Mesangial cell (primary cell): ENCODE measurements around the gene PLK5. TPM values are rescaled to one million over a fixed set of nuclear protein-coding genes. Genes with fewer than 3 reads are reported as not detected.

Source experiments
- total RNA-seq: library from RNA; depleted of rRNA; stranded (reverse); fragments of >200 nt; gene quantifications from 2 replicates; pipeline ENCODE4 v1.2.3, GENCODE V29; 2015

The PLK5 gene, protein sequence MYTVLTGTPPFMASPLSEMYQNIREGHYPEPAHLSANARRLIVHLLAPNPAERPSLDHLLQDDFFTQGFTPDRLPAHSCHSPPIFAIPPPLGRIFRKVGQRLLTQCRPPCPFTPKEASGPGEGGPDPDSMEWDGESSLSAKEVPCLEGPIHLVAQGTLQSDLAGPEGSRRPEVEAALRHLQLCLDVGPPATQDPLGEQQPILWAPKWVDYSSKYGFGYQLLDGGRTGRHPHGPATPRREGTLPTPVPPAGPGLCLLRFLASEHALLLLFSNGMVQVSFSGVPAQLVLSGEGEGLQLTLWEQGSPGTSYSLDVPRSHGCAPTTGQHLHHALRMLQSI
- 0.13 TPM in 1 of 2 replicates, not detected in the other for total RNA-seq

DNA sequence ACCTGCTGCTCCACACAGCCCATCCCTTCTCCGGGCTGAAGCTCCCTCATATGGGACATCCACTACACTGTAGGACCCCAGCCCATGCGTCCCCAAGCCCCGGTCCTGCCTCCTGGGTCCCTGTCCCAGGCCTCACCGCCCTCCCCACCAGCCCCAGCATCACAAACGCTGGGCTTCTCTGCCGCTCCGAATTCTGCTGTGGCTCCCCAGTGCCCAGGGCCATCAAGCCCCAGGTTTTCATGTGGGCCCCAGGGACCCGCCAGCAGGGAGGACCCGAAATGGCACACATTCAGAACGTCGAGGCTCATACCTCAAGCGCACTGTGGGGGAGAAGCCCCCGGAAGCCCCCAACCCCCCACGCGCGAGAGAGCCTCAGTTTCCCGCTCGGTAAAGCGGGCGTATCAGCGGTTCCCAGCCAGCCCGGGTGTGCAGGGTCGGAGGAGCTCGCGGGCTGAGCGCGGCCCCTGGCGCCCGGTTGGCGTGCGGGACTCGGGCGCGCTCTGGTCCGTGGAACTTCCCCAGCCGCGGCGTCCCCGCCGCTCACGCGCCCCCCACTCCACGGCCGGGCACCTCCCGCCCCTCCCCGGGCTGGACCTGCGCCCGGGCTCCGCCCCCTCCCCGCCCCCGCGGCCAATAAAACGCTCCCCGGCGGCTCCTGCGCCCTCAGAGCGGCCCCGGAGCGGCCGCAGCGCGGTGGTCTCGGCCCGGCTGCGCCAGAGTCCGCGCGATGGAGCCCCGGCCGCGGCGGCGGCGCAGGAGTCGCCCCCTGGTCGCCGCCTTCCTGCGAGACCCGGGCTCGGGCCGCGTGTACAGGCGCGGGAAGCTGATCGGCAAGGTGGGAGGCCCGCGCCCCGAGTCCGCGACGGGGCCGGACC, at the start of gene PLK5:
Gene PLK5 (plus strand): TSS at position 666 of the 875 bp plus-strand sequence. CDS start 2,920 bp downstream, outside the sequence.

DNA sequence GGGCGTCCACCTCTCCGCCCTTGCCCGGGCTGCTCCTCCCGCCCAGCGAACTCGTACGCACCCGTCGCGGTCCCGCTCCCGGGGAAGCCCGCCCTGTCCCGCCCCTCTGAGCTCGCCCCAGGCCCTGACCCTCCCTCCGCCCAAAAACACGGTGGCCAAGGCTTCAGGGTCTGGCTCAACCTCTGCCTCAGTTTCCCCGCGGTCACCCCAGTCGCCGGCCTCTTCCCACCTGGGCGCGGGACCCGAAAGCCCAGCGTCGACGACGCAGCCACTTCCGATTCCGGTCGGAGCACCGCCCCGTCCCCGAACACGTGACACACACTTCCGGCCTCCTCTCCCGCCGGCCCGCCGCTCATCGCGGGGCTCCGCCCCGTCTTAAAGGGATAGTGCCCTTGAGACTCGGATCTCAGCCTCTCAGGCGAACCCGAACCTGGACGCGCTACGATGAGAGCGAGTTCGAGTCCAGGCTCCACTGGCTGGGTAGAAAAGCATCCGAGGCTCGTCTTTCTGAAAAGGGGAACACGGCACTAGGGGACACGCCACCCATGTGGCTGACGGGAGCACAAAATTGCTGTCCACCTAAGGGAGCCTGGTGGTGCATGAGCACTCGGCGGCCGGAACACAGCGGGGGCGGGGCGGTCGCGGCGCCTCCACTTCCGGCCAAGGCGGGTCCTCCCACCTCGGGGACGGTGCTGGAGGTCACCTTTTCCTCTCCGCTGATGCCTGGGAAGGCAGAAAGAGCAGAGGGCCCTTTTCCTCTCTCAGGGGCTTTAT, 44.8 kb upstream of the PLK5 start, which contains the start of gene C19orf25:
Gene C19orf25 (minus strand): TSS at position 282 of the 774 bp plus-strand sequence. CDS start 312 bp downstream, outside the sequence.

DNA sequence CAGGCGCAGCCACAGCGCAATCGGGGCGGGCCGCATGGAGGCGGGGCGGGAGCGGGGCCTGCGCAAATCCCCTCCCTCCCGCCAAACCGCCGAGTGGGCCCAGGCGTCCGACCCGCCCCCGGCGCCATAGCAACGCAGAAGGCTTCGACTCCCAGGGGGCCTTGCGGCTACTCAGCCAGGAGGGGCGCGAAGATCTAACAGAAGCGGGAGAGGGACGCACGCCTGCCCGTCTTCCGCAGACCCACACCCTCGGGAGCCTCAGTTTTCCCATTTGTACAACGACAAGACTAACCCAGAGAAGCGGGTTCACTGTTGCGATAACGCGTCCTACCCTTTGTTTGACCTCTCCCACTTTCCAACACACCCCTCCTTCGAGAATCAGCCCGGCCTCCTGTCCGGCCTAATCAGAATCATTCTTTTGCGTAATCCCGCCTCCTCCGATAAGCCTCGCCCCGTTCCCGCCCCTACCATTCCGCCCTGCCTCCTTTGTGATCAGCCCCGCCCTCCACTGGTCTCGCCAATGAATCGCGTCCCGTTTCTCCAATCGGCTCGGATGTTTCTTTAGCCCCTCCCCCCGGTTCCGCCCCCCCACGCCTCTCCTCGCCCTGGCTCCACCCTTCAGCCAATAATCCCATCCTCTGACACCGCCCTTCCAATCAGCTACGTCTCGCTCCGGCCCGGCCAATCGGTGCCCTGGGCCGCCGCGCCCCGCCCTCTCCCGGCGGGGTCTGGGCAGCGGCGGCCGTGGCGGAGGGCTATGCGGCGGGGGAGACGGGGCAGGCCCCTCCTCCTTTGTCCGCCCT, 33.4 kb upstream of the PLK5 start, which contains the start of gene PCSK4:
Gene PCSK4 (minus strand): TSS at position 40 of the 803 bp plus-strand sequence. CDS start 4 bp downstream, at position 36.

DNA sequence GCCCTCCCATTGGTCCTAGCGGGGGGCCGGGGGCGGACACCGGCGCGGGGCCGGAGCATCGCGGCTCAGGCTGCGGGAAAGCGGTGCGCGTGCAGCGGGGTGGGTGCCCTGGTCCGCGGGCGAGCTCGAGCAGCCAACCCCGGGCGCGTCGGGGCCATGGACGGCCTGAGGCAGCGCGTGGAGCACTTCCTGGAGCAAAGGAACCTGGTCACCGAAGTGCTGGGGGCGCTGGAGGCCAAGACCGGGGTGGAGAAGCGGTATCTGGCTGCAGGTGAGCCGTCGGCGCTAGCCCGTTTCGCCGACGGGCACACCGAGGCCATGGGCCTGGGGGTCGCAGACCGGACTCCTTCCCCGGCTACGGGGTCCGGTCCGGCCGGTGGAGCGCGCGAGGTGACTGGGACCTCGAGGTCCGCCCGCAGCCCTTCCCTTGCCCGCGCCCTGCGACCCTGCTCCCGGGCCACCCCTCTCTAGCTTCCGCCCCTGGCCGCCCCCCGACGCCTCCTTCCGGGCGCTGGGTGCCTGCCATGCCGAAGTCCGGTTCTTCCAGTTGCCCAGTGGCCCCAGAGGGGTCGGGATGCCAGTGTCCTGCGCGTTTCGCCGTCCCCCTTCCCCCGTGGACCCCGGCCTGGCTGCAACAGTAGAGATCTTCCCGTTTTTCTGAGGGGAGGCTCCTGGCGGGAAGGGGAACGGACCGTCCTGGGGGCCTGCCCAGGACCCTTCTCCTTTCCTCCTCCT, 32.6 kb upstream of the PLK5 start, which contains the start of gene REEP6:
Gene REEP6 (plus strand): TSS at position 68 of the 735 bp plus-strand sequence. CDS start 89 bp downstream, at position 157.

DNA sequence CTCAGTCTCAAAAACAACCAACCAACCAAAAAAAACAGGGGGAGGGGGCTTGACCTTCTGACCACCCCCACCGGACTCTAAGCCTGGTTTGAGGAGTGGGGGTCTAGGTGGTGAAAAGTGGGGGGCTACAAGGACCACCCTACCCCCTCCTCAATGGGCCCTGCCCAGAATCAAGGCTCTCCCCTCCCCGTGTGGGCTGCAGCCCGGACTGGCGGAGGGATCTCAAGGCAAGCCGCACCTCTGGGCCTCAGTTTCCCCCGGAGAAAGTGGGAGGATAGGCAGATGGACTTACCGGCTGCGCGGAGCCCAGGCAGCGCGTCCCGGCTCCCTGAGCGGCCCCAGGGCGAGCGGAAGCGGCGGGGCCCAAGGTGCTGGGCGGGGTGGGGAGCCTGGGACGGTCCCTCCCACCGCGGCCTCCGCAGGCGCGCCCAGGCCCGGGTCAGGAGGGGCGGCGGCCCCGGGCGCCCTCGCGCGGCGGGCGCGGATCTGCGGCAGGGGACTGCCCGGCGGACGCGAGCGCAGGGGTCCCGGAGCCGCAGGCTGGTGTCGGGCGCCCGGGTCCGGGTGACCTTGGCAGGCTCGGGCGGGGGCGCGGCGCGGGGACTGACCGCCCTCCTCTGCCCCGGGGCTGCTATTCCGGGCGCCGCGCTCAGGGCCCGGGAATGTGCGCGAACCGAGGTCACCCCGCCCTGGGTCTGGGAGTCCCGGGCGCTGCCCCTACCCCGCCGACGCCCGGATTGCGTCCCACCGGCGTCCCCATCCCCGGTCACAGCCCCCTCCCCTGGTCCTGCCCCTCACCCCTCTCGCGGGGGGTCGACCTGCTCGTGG, 11.0 kb upstream of the PLK5 start, which contains the start of gene ADAMTSL5:
Gene ADAMTSL5 (minus strand): TSS at position 349 of the 828 bp plus-strand sequence. CDS start 2,076 bp downstream, outside the sequence.

DNA sequence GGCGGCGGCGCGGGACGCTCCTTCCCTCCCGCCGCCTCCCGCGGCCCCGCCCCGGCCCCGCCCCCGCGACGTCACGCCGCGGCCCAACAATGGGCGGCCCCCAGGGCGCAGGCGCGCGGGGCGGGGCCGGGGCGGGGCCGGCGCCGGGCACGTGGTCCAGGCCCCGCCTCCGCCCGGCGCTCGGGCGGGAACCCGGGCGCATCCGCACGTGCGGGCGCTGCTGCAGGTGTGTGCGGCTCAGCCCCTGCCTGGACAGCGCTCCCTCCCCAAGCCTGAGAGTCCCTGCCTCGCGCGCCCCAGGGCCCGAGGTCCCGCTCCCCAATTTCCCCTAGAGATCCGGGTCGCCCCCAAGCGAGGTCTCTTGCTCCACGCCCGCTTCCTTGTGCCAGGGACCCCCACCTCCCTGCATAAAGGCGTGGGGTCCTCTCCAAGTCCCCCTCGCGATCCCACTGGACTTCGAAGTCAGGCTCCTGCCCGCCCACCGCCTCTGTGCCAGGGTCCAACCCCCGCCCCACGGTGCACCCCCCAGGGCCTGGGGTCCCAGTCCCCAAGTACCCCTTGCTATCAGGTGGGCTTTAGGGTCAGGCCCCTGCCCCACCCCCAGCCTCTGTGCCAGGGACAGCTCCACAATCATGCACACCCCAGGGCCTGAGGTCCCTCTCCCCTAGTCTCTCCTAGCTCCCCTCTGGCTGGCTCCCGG, 44.6 kb downstream of the PLK5 start, which contains the start of gene MEX3D:
Gene MEX3D (minus strand): TSS at position 6 of the 700 bp plus-strand sequence. CDS start 267 bp downstream, outside the sequence.

Other genes starting within 250 kb of the PLK5 start
- gene FAM174C, start 248.5 kb upstream of the PLK5 start, total RNA-seq, result 92.3 and 109 TPM in 2 replicates
- gene EFNA2, start 238.2 kb upstream of the PLK5 start, total RNA-seq, result 0.65 and 2.3 TPM in 2 replicates
- 172 and 183 TPM in 2 replicates for gene NDUFS7, start 140.2 kb upstream of the PLK5 start, total RNA-seq
- gene GAMT, start 122.5 kb upstream of the PLK5 start, total RNA-seq, result 21.5 and 44.2 TPM in 2 replicates
- gene DAZAP1, start 116.5 kb upstream of the PLK5 start, total RNA-seq, result 71.4 and 138 TPM in 2 replicates
- 1,692 and 1,880 TPM in 2 replicates for gene RPS15, start 85.7 kb upstream of the PLK5 start, total RNA-seq
- gene APC2, start 74.0 kb upstream of the PLK5 start, total RNA-seq, result 0.98 and 1.0 TPM in 2 replicates
- 26.1 and 55.5 TPM in 2 replicates for gene C19orf25, start 44.9 kb upstream of the PLK5 start, total RNA-seq
- 3.9 and 10.8 TPM in 2 replicates for gene PCSK4, start 33.7 kb upstream of the PLK5 start, total RNA-seq
- gene REEP6, start 32.9 kb upstream of the PLK5 start, total RNA-seq, result 5.2 and 7.6 TPM in 2 replicates
- 0.65 and 4.4 TPM in 2 replicates for gene ADAMTSL5, start 11.1 kb upstream of the PLK5 start, total RNA-seq
- 72.6 and 109 TPM in 2 replicates for gene MEX3D, start 44.2 kb downstream of the PLK5 start, total RNA-seq
- gene MBD3, start 68.8 kb downstream of the PLK5 start, total RNA-seq, result 119 and 157 TPM in 2 replicates
- gene UQCR11, start 81.4 kb downstream of the PLK5 start, total RNA-seq, result 101 and 169 TPM in 2 replicates
- gene TCF3, start 128.5 kb downstream of the PLK5 start, total RNA-seq, result 164 and 236 TPM in 2 replicates
- gene ONECUT3, start 229.4 kb downstream of the PLK5 start, total RNA-seq, result not detected in 2 replicates